Parathyroid adenoma (tissue), 2 donors: ENCODE measurements around the gene RUNDC1.

Source experiments
- H2AFZ ChIP-seq: fragments of 300-600 bp; sonication (generic); one replicate; pipeline ENCODE4 v1.7.0; 2017; ENCODE audit warnings: antibody characterized with exemption, mild to moderate bottlenecking
- H3K27ac ChIP-seq: fragments of 300-600 bp; sonication (generic); one replicate; pipeline ENCODE4 v1.7.0; 2017
- H3K27me3 ChIP-seq: fragments of 300-600 bp; sonication (generic); one replicate; pipeline ENCODE4 v1.7.0; 2017; ENCODE audit warnings: low read length; ENCODE audit not compliant: control insufficient read depth, insufficient read depth
- H3K36me3 ChIP-seq: fragments of 300-600 bp; sonication (generic); one replicate; pipeline ENCODE4 v1.7.0; 2017; ENCODE audit warnings: low read length; ENCODE audit not compliant: control insufficient read depth, insufficient read depth
- H3K4me1 ChIP-seq: fragments of 300-600 bp; sonication (generic); one replicate; pipeline ENCODE4 v1.7.0; 2017; ENCODE audit warnings: control low read depth
- H3K4me2 ChIP-seq: fragments of 300-600 bp; sonication (generic); one replicate; pipeline ENCODE4 v1.7.0; 2017; ENCODE audit warnings: low read length
- H3K4me3 ChIP-seq: fragments of 300-600 bp; sonication (generic); one replicate; pipeline ENCODE4 v1.7.0; 2017; ENCODE audit warnings: low read depth, low read length
- H3K79me2 ChIP-seq: fragments of 300-600 bp; sonication (generic); one replicate; pipeline ENCODE4 v1.7.0; 2017; ENCODE audit warnings: control low read depth
- H3K9ac ChIP-seq: fragments of 300-600 bp; sonication (generic); one replicate; pipeline ENCODE4 v1.7.0; 2017; ENCODE audit warnings: mild to moderate bottlenecking
- H3K9me3 ChIP-seq: fragments of 300-600 bp; sonication (generic); one replicate; pipeline ENCODE4 v1.7.0; 2017; ENCODE audit warnings: low read length; ENCODE audit not compliant: control insufficient read depth
- CTCF ChIP-seq: fragments of 300-600 bp; sonication (generic); IDR thresholded peaks from one replicate; pipeline ENCODE4 v1.7.0; 2017; ENCODE audit warnings: antibody characterized with exemption, mild to moderate bottlenecking
- donor health status: primary hyperparathyroidism.

RUNDC1 gene

DNA sequence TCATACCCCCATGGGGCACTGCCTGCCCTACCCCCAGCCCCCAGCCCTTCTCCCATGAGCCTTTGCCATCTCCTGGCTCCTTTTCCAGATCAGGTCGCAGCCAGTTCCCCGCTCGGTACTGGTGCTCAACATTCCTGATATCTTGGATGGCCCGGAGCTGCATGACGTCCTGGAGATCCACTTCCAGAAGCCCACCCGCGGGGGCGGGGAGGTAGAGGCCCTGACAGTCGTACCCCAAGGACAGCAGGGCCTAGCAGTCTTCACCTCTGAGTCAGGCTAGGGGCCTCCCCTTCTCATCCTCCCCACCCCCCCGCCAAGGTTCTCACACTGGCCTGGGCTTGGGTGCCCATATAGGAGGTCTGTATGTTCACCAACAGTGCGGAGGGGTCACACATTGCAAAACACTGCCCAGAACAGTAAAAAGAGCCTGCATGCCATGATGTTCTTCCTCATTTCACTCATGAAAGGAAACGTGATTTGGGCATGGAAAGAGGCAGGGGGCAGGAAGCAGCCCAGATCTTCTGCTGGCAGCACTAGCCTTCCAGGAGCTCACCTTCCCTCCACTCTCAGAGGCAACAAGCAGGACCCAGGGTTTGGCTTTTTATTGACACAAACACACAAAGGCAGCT is 33.8 kb downstream of the RUNDC1 start:
- Histone ChIP-seq H3K79me2 (no peaks in the 10 kb centered on the region), H3K4me1 (peaks cover 3% of the 10 kb centered on the region), H3K27me3 (no peaks in the 10 kb centered on the region), H3K9ac (no peak overlapping the region), H3K4me3 (no peak overlapping the region), H3K4me2 (no peak overlapping the region), H2AFZ (no peak overlapping the region), H3K9me3 (no peaks in the 10 kb centered on the region), H3K36me3 (no peaks in the 10 kb centered on the region), H3K27ac (no peak overlapping the region)
- TF ChIP-seq CTCF = no peak

DNA sequence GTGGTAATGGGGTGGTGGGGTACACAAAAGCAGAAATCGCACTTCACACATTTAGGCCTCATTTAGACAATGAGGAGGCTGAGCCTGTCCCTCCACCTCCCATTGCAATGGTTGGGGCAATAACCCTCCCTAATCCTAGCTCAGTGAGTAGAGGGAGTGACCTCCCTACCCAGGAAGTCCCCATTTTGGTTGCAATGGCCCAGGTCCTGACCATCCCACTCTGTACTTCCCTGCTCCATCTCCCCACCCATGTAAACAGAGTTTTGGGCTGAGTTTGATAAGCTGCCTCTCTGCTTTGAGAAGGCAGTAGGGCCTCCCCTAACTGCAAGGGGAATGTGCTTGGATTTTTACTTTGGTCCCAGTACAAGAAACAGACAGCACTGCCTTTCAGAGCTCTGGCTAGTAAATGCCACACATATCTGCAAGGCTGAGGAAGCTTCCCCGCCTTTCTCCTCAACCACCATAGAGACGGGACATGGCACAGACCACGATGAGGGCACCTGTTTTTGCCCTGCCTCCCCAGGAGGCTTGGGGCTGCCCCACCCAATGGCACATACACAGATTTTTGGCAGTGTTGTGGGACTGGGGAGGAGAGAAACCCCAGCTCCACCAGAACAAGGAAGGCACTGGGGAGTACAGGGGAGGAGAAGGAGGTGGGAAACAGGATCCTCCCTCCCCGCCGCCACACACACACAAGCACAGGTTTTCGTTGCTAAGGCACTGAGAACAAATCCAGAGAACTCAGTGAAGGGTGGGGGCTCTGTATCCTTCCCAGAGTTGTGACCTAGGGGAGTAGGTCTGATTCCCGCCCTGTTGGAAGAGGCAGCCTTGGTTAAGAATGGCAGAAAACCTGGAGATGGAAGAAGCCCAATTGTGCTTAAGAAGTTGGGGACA is 34.5 kb downstream of the RUNDC1 start:
- Histone ChIP-seq H3K4me2 (no peak overlapping the region), H3K27ac (peak overlapping the region; percentile 49), H3K4me1 (peaks cover 3% of the 10 kb centered on the region), H3K36me3 (no peaks in the 10 kb centered on the region), H3K4me3 (no peak overlapping the region), H2AFZ (no peak overlapping the region), H3K9me3 (no peaks in the 10 kb centered on the region), H3K27me3 (no peaks in the 10 kb centered on the region), H3K79me2 (no peaks in the 10 kb centered on the region), H3K9ac (no peak overlapping the region)
- TF ChIP-seq CTCF = no peak

- TF ChIP-seq CTCF = no peak
- Histone ChIP-seq H3K79me2 (no peaks in the 10 kb centered on the region), H3K4me1 (peaks cover 3% of the 10 kb centered on the region), H3K27ac (peak overlapping the region; percentile 49), H3K36me3 (no peaks in the 10 kb centered on the region), H3K27me3 (no peaks in the 10 kb centered on the region), H3K4me3 (no peak overlapping the region), H3K4me2 (no peak overlapping the region), H2AFZ (no peak overlapping the region), H3K9me3 (no peaks in the 10 kb centered on the region), H3K9ac (no peak overlapping the region)
Measured at GRCh38 chr17:43015579-43015978, 35.2 kb downstream of the RUNDC1 start.

DNA sequence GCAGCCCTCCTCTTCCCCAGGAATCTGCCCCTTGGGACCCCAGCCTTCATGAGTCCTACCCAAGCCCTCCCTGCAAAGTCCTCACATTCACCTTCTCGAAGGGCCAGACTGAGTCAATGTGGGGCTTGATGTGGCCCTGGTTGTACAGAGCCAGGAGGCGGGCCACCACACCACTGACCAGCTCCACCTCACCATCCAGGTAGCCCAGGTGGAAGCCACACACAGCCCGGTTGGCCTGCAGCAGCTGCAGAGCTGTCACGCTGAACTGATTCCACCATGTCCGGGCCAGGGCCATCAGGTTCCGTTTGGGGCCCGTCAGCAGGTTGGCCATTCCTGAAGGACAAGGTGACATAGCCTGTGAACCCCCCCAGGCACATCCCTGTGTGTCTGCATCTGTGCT is 35.9 kb downstream of the RUNDC1 start:
- Histone ChIP-seq H3K4me1 (peaks cover 3% of the 10 kb centered on the region), H3K9me3 (no peaks in the 10 kb centered on the region), H3K4me3 (no peak overlapping the region), H3K9ac (no peak overlapping the region), H3K4me2 (no peak overlapping the region), H3K27me3 (no peaks in the 10 kb centered on the region), H3K36me3 (no peaks in the 10 kb centered on the region), H2AFZ (no peak overlapping the region), H3K79me2 (no peaks in the 10 kb centered on the region), H3K27ac (peak overlapping the region; percentile 32)
- TF ChIP-seq CTCF = no peak
